Effector memory CD8-positive, alpha-beta T cell (primary cell): Measurements from ENCODE around the gene SLC12A1.
A peak's percentile ranks its signal among the peaks of the same experiment; 100 is the strongest.

ENCODE experiments used
- ATAC-seq: fragments of 150-1000 bp; cut with Tn5 transposase; replicated peaks from 2 replicates; pipeline ENCODE4 v1.10.0; 2021; ENCODE audit warnings: mild to moderate bottlenecking, moderate library complexity
- DNase-seq, 3 experiments: peaks; one replicate each; pipeline ENCODE4 v3.0.0; 2021
- H3K27ac Mint-ChIP-seq, 2 donors: one replicate each; pipeline ENCODE4 v1.8.0; 2022; ENCODE audit warnings: mild to moderate bottlenecking in 2 of 2, mixed read lengths in 2 of 2, moderate library complexity in 2 of 2
- H3K27me3 Mint-ChIP-seq, 2 donors: one replicate each; pipeline ENCODE4 v1.8.0; 2022; ENCODE audit warnings: mixed read lengths in 2 of 2
- H3K36me3 Mint-ChIP-seq: one replicate; pipeline ENCODE4 v1.8.0; 2022; ENCODE audit warnings: mild to moderate bottlenecking, moderate library complexity, mixed read lengths; ENCODE audit not compliant: insufficient read depth
- H3K4me1 Mint-ChIP-seq, 2 donors: one replicate each; pipeline ENCODE4 v1.8.0; 2022; ENCODE audit warnings: low read depth in 2 of 2, mixed read lengths in 2 of 2
- H3K4me3 Mint-ChIP-seq, 2 donors: one replicate each; pipeline ENCODE4 v1.8.0; 2022; ENCODE audit warnings: mild to moderate bottlenecking in 2 of 2, mixed read lengths in 2 of 2, moderate library complexity in 2 of 2
- H3K9me3 Mint-ChIP-seq, 2 donors: one replicate each; pipeline ENCODE4 v1.8.0; 2022; ENCODE audit warnings: mixed read lengths in 2 of 2

Gene SLC12A1

GRCh38 chr15:48253172-48253571 lies 47.1 kb downstream of the SLC12A1 start:
- no peaks in the 10 kb centered on the region for H3K9me3 Mint-ChIP-seq
- DNase-seq: no peak
- ATAC-seq: no peak
- no peaks in the 10 kb centered on the region for H3K36me3 Mint-ChIP-seq
- H3K4me3 Mint-ChIP-seq: no peak overlapping the region
- H3K4me1 Mint-ChIP-seq: no peaks in the 10 kb centered on the region
- no peak overlapping the region for H3K27ac Mint-ChIP-seq
- H3K27me3 Mint-ChIP-seq: peaks cover 17 to 31% of the 10 kb centered on the region in 2 donors

- ATAC-seq (no peak), DNase-seq (no peak)
- no peaks in the 10 kb centered on the region for H3K36me3 Mint-ChIP-seq
- no peaks in the 10 kb centered on the region for H3K9me3 Mint-ChIP-seq
- H3K27ac Mint-ChIP-seq: no peak overlapping the region
- no peaks in the 10 kb centered on the region for H3K4me1 Mint-ChIP-seq
- no peak overlapping the region for H3K4me3 Mint-ChIP-seq
- H3K27me3 Mint-ChIP-seq: peaks cover 20 to 32% of the 10 kb centered on the region in 2 donors
Measured at GRCh38 chr15:48265135-48265534, 59.0 kb downstream of the SLC12A1 start.

DNA sequence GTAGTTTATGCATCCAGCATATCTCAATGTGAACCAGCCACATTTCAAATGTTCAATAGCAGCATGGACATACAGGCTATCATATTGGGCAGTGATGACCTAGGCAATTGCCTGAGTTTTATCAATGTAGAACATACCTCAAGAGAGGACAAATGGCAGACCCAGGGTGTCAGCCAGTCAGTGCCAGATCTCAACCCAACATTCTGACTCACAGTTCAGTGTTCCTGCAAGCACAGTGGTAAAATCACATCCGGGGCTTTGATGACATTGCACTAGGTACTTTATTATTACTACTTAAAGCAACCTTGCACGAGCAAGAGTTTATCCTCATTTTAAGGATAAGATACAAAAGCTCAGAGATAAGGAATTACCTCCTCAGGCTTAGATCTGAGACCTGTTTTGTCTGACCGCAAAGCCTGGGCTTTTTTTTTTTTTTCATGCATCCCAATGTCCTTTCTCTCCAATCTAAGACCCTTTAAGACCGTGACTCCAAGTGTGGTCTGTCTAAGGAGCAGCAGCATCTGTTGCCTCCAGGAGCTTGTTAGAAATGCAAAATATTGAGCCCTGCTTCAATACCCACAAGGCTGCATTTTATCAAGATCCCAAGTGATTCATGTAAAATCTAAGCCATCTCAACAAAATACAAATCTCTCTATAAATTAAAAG lies 60.1 kb downstream of the SLC12A1 start:
- DNase-seq: no peak
- no peaks in the 10 kb centered on the region for H3K36me3 Mint-ChIP-seq
- H3K4me1 Mint-ChIP-seq: no peaks in the 10 kb centered on the region
- ATAC-seq: no peak
- no peak overlapping the region for H3K4me3 Mint-ChIP-seq
- H3K9me3 Mint-ChIP-seq: no peaks in the 10 kb centered on the region
- H3K27me3 Mint-ChIP-seq: peaks cover 20 to 32% of the 10 kb centered on the region in 2 donors
- no peak overlapping the region for H3K27ac Mint-ChIP-seq

DNA sequence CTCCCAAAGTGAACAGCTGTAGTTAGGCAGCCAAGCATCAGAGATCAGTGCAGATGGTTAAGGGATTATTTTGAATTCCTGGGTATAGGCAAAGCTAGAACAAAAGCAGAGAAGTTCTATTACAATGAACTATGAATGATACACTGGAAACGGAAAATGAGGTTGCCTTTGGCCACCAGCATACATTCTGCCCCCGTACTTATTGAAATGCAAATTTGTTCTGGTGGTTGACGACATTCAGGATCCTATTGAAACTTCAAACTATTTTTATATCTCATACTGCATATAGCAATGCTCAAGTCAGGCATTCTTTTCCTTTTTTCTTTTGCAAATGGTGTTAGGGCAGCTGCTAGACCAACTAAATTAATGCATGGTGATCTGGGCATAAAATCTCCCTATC lies 61.7 kb downstream of the SLC12A1 start:
- Mint-ChIP-seq H3K27me3 (peaks cover 21 to 32% of the 10 kb centered on the region in 2 donors), H3K9me3 (no peaks in the 10 kb centered on the region), H3K27ac (no peak overlapping the region), H3K36me3 (no peaks in the 10 kb centered on the region), H3K4me3 (no peak overlapping the region), H3K4me1 (no peaks in the 10 kb centered on the region)
- ATAC-seq: no peak
- DNase-seq: no peak

DNA sequence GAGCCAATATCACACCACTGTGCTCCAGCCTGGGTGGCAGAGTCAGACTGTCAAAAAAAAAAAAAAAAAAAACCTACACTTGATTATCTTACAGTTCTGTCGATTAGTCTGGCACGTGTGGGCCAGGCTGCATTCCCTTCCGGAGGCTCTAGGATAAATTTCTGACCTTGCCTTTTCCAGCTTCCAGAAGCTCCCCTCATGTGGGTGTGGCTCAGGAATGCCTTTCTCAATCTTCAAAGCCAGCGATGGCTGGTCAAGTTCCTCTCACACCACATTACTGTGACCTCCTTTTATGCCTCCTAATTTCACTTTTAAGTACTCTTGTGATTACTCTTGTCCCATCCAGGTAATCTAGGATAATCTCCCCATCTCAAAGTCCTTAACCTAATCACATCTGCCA lies 66.9 kb downstream of the SLC12A1 start:
- H3K4me3 Mint-ChIP-seq: no peak overlapping the region
- no peaks in the 10 kb centered on the region for H3K9me3 Mint-ChIP-seq
- H3K36me3 Mint-ChIP-seq: no peaks in the 10 kb centered on the region
- H3K27ac Mint-ChIP-seq: no peak overlapping the region
- H3K27me3 Mint-ChIP-seq: peaks cover 10 to 11% of the 10 kb centered on the region in 2 donors
- DNase-seq: no peak
- no peak for ATAC-seq
- H3K4me1 Mint-ChIP-seq: no peaks in the 10 kb centered on the region

DNA sequence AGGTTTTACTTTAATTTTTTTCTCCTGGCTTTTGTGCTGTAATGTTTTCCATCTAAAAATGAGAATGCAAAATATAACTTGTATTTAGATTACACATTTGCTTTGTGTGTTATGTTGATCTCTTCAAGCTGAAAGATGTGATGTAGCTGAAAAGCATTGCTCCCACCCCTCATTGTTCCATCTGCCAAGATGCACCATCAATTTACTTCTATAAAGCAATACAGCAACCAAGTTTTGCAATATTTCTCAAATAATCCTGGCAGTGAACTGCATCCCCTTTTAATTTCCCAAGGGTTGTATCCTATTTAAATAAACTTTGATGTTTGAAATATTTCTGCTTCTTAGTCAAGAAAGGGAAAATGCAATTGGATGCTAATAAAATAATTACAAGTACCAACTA lies 72.6 kb downstream of the SLC12A1 start:
- Mint-ChIP-seq H3K27me3 (peaks cover 0 to 7% of the 10 kb centered on the region in 2 donors), H3K27ac (no peak overlapping the region), H3K9me3 (no peaks in the 10 kb centered on the region), H3K4me1 (no peaks in the 10 kb centered on the region), H3K36me3 (no peaks in the 10 kb centered on the region), H3K4me3 (no peak overlapping the region)
- ATAC-seq (no peak), DNase-seq (no peak)

DNA sequence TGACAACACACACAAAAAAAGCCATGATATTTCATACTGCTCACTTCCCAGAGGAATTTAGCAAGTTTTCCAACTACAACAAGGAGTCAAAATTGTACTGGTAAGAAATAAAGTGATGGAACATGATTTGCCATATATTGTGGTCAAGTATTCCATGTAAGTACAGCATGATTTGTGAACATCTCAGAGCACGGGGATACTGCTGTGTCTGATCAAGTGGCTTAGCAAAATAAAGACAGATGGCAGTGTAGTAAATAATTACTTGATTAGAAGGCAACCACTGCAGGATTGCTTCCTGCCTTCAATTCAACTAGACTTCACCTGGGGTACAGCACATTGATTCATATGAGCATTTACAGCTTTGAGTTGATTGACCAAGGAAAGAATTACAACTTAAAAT lies 73.5 kb downstream of the SLC12A1 start:
- no peaks in the 10 kb centered on the region for H3K9me3 Mint-ChIP-seq
- DNase-seq (no peak), ATAC-seq (no peak)
- no peaks in the 10 kb centered on the region for H3K4me1 Mint-ChIP-seq
- H3K27ac Mint-ChIP-seq: no peak overlapping the region
- H3K36me3 Mint-ChIP-seq: no peaks in the 10 kb centered on the region
- H3K4me3 Mint-ChIP-seq: no peak overlapping the region
- H3K27me3 Mint-ChIP-seq: peaks cover 0 to 10% of the 10 kb centered on the region in 2 donors

GRCh38 chr15:48281674-48282073 lies 75.6 kb downstream of the SLC12A1 start:
- H3K9me3 Mint-ChIP-seq: no peaks in the 10 kb centered on the region
- ATAC-seq (no peak), DNase-seq (no peak)
- peaks cover 1 to 6% of the 10 kb centered on the region in 2 donors for H3K4me1 Mint-ChIP-seq
- no peak overlapping the region for H3K27ac Mint-ChIP-seq
- no peak overlapping the region for H3K4me3 Mint-ChIP-seq
- peaks cover 0 to 23% of the 10 kb centered on the region in 2 donors for H3K27me3 Mint-ChIP-seq
- no peaks in the 10 kb centered on the region for H3K36me3 Mint-ChIP-seq

DNA sequence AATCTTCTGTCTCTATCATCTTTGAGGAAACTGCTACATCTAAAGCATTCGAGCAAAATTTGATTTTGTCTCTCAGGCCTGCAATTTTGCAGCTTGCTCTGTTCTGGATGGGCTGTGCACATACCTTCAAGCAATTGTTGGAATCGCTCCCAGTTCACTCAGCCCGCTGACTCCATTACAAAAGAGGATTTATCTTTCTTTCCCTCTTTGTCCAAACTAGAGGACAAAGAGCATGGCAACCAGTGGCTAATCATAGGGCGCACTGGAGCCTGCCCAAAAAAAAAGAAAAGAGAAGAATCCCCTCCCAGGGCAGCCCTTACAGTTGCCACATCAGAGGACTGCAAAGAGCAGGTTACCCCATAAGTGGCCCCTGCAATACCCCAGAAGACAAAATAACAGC lies 76.1 kb downstream of the SLC12A1 start:
- H3K4me3 Mint-ChIP-seq: no peak overlapping the region
- H3K27me3 Mint-ChIP-seq: peaks cover 0 to 23% of the 10 kb centered on the region in 2 donors
- no peaks in the 10 kb centered on the region for H3K36me3 Mint-ChIP-seq
- H3K4me1 Mint-ChIP-seq: peaks cover 1 to 6% of the 10 kb centered on the region in 2 donors
- H3K9me3 Mint-ChIP-seq: no peaks in the 10 kb centered on the region
- DNase-seq (no peak), ATAC-seq (no peak)
- no peak overlapping the region for H3K27ac Mint-ChIP-seq

DNA sequence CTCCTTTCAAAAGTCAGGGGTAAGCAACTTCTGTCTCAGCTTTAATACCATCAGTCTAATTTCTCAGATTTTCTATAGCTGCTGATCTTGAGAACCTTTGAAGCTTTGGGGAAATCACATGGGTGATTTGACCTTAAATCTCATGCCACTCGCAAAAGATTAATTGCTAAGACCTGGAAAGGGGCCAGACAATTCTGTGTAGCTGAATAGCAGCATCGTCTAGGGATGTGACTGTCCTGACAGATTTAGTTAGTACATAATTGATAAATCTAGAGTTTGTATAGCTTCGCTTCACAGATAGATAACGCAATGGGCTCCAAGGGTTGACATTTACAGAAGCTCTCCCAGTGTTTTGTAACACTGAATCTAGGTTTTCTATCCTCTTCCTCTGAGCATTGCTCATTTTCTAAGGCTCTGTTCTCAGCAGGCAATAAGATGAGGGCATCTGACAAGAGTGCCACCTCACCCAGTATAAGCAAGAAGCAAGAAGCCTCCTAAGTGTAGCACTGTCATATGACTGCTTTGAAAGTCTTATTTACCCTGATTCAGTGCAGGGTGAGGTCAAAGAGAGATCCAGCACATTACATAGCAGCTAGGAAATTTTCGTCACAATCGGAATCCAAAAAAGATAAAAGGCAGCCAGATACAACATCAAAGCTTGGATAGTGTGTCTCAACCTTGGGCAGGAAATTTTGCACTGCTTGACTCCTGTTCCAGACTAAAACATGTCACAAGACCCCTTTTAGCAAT lies 77.5 kb downstream of the SLC12A1 start:
- H3K4me3 Mint-ChIP-seq: no peak overlapping the region
- H3K27ac Mint-ChIP-seq: no peak overlapping the region
- peaks cover 0 to 23% of the 10 kb centered on the region in 2 donors for H3K27me3 Mint-ChIP-seq
- peaks cover 1 to 6% of the 10 kb centered on the region in 2 donors for H3K4me1 Mint-ChIP-seq
- DNase-seq (no peak), ATAC-seq (no peak)
- no peaks in the 10 kb centered on the region for H3K36me3 Mint-ChIP-seq
- no peaks in the 10 kb centered on the region for H3K9me3 Mint-ChIP-seq

DNA sequence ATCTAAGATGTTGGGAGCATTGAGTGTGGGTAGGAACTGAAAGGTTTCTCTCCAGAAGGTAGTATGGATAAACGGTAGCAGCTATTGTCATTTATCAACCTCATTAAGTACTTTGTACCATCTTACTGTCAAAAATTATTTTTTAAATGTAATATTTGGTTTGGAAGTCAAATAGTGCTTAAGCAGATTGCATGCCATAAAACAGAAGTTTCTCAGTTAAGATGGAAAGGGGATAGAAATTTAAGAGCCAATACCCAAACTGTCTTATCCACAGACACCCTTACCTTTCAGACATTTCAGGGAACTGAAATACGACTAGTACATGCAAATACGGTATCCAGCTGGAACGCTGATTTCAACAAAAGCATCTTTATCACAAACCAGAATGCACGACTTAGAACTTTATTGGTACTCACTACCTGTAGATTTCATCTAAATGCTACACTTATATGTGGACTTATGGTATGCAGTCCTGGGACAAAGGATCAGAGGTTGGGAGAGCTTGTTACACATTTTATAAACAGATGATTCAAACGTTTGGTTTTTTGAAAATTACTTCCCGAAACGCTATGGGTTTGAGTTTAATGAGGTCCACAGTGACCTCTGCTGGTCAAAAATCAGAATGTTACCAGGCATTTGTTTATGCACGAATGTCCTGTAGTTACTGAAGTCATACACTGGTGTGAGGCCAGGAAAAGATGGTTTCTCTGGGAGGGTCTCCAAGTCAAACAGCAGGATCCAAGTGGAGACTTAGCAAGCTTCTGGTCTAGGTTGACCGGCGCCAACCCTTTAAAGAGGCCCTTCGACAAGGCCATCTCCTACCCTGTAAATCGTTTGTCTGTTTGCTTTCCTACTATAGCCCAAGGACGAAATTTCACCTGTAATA lies 79.5 kb downstream of the SLC12A1 start:
- DNase-seq (peak; percentile 30 to 47 (median 33)), ATAC-seq (peak; percentile 52)
- H3K36me3 Mint-ChIP-seq: no peaks in the 10 kb centered on the region
- H3K9me3 Mint-ChIP-seq: no peaks in the 10 kb centered on the region
- peaks cover 0 to 20% of the 10 kb centered on the region in 2 donors for H3K27me3 Mint-ChIP-seq
- peaks cover 1 to 6% of the 10 kb centered on the region in 2 donors for H3K4me1 Mint-ChIP-seq
- H3K4me3 Mint-ChIP-seq: no peak overlapping the region
- no peak overlapping the region for H3K27ac Mint-ChIP-seq

- Mint-ChIP-seq H3K4me1 (peaks cover 1 to 6% of the 10 kb centered on the region in 2 donors), H3K9me3 (no peaks in the 10 kb centered on the region), H3K4me3 (no peak overlapping the region), H3K27ac (no peak overlapping the region), H3K27me3 (peaks cover 0 to 13% of the 10 kb centered on the region in 2 donors), H3K36me3 (no peaks in the 10 kb centered on the region)
- ATAC-seq (no peak), DNase-seq (no peak)
Measured at GRCh38 chr15:48289628-48290027, 83.5 kb downstream of the SLC12A1 start.

- Mint-ChIP-seq H3K4me3 (no peak overlapping the region), H3K36me3 (no peaks in the 10 kb centered on the region), H3K27ac (no peak overlapping the region), H3K27me3 (peaks cover 5 to 10% of the 10 kb centered on the region in 2 donors), H3K9me3 (no peaks in the 10 kb centered on the region), H3K4me1 (no peaks in the 10 kb centered on the region)
- ATAC-seq (no peak), DNase-seq (no peak)
Measured at GRCh38 chr15:48292458-48292857, 86.4 kb downstream of the SLC12A1 start.
